T-helper 2 cell treated with Interferon-gamma antibody and Interleukin-4, amounts not matched to agents 100 ng/mL and 5 ng/mL, for 36 hours (primary cell): Measurements from ENCODE around the gene P3H2. TPM values are rescaled to one million over a fixed set of nuclear protein-coding genes. Genes with fewer than 3 reads are reported as not detected.
"Not testable (repeated sequence)": the region's sequence is repeated elsewhere in the genome, so short reads cannot be mapped to it uniquely, and the experiment has no call there.

Experiments
- intact Hi-C: fragments of 100-400 bp; cut with micrococcal nuclease; formaldehyde crosslinking; loops from one replicate; pipeline ENCODE4 v1.15.1; 2023
- total RNA-seq: library from RNA; stranded (reverse); gene quantifications from 2 replicates; pipeline ENCODE4 v1.2.3, GENCODE V29; 2022

P3H2 gene
- total RNA-seq, 1 donor from 2014 or later, result not detected

DNA sequence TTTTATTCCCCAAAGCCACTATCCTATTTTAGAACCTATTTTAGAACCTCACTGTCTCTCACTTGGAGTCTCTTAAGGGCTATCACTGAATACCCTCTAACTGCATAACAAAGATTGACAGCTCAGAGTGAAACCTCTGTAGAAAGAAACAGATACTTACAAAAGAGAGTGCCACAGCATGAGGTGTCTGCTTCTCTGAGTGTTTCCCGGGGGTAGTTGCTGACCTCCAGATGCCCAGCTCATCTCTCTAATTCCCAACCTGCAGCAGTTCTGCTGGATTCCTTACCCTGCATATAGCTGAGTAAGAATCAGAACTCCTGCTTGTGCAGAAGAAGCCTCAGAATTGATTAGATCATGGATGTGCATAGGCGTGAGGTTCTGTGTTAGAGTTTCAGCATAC, 34.5 kb downstream of the P3H2 start:
- intact Hi-C loops, result no loop called here

DNA sequence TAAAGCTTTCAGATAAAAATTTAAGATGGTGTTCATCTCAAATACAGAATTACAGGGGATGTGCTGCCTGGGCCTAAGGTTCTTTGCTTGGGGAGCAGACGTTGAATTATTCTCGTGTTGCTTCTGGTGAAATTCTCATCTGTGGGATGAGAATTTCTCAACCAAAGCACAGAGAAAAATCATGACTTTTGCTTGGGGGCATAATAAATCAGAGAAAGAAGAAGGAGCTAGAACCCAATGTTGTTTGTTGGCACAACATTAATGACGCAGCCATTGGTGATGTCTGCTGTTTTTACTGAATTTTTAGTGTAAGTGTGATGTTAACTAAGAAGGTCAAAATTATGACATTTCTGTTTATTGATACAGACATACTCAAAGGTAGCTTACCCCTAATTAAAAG, 35.7 kb downstream of the P3H2 start:
- intact Hi-C loops, result no loop called here

DNA sequence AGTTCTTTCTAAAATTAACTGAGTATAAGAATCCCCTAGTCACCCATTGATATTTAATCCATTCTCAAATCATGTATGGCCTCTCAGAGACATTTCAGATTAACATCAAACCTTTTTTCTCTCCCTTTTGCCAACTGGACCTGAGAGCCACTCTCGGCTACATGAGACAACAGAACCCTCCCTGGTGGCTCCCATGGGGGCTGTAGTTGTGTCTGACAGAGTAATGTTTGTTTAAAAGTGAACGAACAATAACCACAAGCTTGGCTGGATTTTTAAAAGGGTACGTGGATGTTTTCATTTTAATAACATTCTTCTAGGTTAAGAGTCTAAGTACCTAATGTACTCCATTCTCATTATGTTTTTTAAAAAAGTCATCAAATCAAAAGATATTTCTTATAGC, 37.1 kb downstream of the P3H2 start:
- intact Hi-C loops, result no loop called here

DNA sequence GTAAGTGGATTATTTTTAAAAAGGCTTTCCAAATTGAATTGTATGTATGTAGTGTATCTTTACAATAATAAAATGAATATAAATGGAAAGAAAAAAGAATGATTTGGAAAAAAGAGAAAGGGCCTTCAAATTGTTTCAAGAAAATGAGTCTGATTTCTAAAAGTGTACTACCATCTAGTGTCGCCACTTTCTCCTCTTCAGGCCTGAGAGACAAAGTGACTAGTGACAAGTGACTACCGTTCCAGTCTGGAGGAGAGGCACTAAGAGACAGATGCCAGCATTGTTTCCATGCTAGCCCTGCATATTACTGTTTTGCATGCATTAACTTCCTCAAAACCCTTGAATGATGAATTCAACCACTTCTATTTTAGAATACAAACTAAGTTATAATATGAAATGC, 39.3 kb downstream of the P3H2 start:
- intact Hi-C loops, result no loop called here

DNA sequence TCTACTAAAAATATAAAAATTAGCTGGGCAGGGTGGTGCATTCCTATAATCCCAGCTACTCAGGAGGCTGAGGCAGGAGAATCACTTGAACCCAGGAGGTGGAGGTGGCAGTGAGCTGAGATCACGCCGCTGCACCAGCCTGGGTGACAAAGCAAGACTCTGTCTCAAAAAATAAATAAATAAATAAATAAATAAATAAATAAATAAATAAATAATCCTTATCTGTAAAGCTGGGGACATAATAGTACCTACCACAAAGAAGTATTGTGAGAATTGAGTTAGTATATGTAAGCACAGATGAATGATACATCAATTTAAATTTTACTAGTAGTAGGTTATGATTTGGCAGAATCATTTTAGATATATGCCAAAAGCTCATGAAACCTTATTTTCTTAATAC, 41.5 kb downstream of the P3H2 start:
- intact Hi-C loops, result not testable (repeated sequence)

DNA sequence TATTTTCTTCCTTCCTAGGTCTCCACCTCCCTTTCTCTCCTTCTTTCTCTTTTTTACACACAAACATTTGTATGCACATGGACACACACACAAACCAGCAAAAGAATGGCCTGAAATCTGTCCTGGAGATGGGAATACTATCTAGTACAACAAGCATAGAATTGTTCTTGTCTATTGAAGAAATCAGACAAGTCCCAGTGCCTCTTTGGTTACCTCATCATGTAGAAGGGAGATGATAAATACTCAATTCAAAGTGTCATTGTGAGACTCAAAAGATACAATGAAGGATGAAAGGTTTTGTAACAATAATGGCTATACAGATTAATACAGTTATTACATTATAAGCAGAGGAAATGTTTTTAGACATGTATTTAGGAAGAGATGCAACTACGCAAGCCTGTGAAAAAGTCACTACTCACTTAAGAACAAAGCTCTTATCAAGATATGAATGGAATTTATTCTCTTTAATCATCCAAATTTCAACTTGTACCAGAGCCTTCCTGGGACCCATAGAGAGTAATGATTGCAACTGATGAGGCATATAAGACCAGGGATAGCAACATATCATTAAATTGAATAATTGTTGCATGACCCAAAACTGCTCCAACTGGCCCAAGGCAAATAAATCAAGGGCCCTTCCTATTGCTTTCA, 43.2 kb downstream of the P3H2 start:
- intact Hi-C loops, result no loop called here

DNA sequence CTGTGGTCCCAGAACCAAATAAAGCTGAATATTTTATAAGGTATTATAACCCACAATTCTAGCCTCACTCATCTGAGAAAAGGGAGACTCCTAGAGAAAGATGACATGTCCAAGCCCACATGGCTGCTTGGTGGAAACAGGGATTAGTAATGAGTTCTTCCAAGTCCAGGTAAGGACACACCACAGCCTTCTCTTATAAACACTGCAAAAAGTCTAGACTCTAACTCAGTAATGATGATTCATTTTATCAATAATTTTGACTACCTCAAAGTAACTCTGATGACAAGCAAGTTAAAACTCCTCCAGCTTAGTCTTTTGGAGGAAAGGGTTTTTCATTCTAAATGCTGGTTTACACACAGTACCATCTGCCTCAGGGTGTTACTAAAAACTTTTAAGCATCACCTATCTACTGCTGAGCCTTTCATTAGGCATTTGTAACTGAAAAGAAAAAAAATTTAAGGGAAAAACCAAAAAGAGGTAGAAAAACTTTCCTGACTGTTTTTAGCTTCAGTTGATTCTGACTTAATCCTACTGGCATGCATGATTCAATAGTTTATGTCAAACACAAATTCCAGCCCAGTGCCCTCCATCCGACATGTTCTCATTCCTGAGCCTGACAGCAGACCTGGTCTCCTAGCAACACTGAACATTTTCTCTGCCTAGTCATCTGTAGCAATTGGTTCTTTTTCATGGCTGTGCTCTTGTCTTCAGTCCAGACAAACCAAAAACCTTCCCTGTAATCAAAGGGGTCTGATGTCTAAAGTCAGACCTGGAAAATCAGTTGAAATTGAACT, 43.9 kb downstream of the P3H2 start:
- intact Hi-C loops, result no loop called here

DNA sequence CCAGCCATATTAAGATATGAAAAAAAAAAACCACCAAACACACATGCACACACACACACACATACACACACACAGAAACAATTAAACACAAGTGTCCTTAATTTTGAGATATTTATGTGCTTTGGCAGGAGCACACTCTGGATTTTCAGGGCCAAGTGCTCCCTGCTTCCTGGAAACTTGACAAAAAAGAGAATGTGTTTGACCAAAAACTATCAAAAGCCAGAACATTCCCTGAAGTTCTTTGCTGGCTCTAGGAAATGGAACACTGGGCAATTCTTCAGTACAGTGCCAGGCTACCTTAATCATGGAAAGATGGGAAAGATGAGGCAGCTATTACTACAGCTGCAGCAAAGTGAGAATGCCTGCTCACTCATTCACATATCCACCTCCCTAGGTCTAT, 44.6 kb downstream of the P3H2 start:
- intact Hi-C loops, result no loop called here

DNA sequence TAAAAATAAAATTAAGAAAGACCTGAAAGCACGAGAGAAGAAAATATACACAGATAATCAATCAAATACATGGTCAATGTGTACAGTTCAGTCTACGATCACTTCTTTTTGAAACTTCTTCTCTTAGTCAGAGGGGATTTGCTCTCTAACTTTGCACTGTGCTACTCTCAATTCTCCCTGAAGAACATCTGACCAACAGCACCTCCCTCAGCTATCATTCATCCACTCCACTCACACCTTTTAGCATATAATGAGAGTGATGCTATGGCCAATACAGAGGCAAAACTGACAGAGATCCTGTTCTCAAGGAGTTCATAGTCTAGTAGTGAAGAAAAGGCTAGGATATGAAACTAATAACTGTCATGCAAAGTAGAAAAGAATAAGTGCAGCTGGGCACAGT, 45.9 kb downstream of the P3H2 start:
- intact Hi-C loops, result no loop called here

DNA sequence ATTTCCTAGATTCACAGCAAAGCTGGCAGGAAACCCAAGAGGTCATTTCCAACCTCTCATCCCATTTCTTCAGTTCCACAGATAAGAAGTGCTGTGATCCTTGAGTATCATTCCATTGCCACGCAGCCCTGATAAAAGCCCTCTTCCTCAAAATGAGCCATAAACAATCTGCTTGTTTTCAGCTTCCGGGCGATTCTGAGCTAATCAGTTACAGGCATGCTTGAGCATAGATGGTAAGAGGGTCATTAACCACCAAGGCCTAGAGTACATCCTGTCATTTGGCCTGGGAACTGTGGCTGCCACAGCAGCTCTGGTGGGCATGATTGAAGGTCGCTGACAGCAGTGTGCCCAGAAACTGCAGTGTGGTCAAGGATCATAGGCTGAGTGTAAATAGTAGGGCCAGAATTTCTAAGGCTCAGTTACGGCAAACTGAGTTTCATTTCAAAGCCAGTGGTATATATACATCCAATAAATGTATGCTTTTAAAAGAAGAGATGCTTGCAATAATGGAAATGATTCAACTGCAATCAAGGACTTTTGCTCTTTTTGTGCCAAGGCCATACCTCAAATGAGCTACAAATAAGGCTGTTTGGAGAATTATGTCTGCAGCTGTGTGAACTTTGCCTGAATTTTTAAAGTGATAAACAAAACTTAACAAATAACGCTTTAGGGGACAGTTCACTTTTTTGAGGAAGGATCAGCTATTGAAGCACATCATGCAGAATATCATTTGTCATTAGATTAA, 47.3 kb downstream of the P3H2 start:
- intact Hi-C loops, result no loop called here

DNA sequence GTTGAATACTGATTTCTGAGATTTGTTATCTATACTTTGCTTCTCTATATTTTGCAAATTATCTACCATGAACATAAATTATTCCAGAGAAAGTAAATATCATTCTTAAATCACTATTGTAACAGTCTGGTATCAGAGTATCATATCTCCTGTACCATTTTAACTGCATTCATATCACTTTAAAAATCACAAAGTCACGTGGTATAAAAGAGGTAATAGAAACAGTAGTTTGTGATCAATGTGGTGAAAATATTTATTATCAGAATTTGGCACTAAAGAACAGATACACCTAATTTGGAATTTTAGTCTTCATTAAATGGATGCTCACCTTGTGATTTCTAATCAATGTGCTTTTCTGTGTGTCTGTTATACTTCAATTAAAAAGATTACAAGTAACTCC, 47.8 kb downstream of the P3H2 start:
- intact Hi-C loops, result no loop called here

DNA sequence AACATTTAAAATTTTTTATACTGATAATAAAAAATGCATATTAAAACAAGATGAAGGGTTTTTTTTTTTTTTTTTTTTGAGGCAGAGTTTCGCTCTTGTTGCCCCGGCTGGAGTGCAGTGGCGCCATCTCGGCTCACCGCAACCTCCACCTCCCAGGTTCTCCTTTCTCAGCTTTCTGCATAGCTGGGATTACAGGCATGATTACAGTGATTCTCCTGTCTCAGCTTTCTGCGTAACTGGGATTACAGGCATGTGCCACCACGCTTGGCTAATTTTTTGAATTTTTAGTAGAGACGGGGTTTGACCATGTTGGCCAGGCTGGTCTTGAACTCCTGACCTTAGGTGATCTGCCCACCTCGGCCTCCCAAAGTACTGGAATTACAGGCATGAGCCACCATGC, 48.8 kb downstream of the P3H2 start:
- intact Hi-C loops, result not testable (repeated sequence)

DNA sequence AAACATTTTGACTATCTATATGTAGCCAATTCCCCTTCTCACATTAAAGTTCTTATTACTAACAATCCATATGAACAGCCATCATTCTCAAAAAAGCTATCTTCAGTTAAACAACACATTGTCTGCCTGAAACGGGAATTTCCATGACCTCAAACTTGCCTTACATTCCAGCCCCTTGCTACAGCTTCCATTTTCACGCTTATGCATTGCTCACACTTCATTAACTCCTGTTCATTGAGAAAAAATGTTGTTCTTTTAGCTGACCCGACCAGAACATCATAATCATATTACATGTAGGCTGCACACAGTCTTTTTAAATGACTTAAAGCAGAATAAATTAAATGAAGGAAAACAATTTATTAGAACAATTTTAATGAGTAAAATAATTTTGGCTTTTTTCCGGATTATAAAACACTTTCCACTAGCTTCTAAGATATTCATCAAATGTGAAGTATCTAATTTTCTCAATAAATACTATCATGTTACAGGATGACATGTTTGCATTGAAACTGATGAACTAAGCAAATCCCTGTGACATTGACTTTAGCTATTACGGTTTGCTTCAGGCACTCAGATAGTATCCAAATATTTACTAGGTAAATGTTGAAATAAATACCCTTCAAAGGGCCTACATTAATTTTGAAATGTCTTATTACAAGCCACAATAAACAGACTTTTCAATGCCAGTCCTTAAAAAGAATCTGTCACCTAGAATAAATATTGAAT, 49.9 kb downstream of the P3H2 start:
- intact Hi-C loops, result no loop called here

DNA sequence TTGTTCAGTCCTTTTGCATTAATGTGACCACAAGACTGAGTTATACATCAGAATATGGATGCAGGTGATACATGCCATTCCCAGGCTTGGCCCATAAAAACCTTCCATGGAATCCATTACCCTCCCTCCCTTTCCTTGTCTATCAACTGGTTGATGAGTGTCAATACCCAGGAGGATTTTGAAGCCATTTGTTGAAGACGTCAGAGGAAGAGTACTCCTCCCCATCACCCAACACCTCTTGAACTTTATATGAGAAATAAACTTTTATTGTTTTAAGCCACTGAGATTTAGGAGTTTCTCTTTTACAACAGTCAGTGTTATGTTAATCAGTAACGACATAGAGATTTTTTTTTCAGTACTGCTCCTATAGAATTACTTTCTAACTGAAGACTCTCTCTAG, 55.5 kb downstream of the P3H2 start:
- intact Hi-C loops, result no loop called here

DNA sequence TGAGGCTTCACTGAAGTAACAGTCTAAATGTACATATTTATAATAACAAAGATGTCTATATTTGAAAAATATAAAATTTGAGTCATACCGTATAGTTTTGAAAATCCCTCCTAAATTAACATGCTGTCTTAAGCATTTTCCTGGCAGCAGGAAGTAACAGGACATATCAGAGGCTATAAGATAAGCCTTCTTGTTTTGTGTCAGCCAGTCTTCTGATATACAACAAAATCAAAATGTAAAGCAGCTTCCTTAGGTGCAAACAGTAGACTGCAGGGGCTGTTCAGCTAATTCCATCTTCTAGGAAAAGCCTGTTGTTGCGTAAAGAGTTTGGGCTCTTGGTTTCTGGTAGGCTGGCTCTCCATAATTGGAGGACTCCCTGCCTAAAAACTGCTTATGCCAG, 56.0 kb downstream of the P3H2 start:
- intact Hi-C loops, result no loop called here

DNA sequence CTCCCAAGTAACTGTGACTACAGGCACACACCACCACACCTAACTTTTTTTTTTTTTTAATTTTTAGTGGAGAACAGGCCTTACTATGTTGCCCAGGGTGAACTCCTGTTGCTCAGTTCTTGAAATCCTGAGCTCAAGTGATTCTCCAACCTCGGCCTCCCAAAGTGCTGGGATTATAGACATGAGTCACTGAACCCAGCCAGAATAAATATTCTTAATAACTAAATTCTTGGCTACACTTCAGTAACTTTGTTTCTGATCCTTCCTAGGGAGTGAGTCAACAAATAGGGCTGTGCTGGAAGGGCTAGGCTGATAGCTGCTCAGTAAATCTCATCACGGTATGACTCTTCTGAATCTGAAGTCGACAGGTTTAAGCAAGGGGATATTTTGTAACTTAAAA, 56.6 kb downstream of the P3H2 start:
- intact Hi-C loops, result no loop called here

DNA sequence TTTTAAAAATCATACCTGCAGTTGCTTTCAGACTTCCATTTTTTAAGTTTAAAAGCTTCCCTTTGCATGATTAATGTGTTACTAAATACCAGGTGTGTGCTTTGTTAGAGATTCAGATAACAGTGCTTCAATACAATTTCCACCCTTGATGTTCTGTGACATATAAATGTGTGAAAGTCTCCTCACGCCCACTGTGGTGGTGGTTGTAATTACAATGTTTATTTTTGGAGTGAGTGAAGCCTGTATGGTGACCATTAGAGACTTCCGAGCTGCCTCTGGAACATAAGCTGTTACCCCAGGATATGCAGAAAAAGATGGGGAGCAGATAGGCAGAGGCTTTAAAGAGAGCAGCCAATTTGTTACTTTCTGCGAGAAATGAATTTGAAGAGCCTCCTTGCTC, 57.2 kb downstream of the P3H2 start:
- intact Hi-C loops, result no loop called here

DNA sequence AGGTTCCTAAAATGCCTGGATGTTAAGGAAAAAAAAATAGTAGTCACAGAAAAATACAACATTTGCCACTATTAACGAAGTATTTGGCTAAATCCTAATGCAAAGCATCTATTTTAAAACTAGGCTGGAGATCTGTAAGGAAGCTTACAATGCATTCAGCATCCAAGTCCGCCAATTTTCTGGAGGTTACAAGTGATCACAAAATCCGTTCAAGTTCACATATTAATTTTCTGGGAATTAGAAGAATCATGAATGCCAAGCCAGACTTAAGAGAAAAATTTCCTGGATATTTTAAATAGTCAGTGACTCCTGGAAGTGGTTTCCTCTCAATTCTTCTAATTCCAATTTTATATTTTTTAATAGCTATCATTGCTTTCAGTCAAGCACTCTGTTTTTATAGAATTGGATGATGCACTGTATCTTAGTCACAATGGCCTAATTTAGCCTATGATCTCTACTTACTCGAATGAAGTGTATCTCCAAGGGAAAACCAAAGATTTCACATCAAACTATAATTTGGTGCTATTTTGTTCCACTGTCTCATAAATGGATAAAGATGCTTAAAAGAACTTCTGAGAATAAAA, 60.4 kb downstream of the P3H2 start:
- intact Hi-C loops, result no loop called here

DNA sequence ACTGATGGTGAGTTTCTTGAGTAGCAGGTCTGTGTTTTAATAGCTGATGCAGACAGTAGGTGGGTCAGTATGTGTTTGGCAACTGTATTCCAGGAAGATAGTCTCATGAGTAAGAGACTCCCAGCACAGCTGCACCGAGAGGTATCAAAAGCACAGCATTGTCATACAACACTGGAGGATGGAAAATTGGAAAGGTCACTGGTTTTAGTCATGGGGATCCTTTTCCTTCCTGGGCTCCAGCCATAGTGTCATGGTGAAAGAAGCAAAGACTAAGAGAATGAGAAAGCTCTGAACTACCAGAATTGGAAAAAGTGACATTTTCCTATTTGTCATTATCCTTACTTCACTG, 61.5 kb downstream of the P3H2 start:
- intact Hi-C loops, result no loop called here

DNA sequence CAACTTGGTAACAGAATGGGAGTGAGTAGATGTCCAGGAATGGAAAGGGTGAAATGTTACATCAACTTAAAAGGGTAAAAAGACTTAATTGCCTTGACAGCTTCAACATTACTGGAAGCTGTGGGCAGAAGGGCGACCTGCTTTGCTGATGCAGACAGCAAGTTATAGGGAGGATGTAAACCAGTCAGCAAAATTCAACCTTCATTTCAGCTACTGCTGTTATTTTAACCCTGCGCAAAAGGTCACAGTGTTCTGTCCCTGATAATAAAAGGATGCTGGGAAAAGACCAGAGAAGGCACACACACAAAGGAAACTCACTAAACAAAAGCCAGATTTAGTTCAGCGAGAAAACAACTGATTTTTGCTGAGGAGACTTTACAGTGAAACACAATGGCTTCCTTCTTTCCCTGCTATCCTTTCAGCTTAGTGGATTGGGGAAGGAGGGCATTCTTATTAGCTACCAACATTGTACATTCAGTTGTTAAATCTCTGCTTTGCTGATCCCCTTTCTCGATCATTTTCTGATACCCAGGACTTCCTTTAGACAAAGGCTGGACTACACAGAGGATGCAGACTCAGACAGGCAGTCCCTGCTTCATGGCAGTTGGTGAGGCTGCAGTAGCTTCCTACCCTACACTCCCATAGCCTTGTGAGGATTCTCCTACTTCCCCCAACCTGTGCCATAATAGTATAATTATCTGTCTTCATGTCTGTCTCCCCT, 62.0 kb downstream of the P3H2 start:
- intact Hi-C loops, result no loop called here

DNA sequence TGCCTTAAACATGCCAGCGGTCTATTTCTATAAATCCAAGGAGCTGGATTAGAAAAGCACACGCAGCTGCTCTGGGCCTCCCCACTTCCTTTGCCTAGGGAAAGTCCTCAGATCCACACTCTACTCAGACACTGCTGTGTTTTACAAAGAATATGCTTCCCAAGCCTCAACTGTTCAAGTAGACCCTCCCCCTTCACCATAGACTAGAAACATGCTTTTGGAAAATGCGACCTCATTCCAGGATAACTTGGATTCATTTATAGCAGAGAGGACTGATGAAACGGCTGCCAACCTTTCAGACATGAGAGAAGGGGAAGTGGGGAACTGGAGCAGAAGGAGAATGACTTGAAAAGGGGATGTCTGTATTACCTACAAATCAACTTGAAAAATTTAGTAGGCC, 64.0 kb downstream of the P3H2 start:
- intact Hi-C loops, result no loop called here
